Activated CD4-positive, CD25-positive, alpha-beta regulatory T cell treated with anti-CD3 and anti-CD28 coated beads, Interleukin-2, amount 50 U/mL, for 72 hours (primary cell): ENCODE data around the gene AARSD1.
"Not testable (repeated sequence)": the region's sequence is repeated elsewhere in the genome, so short reads cannot be mapped to it uniquely, and the experiment has no call there.

Source experiments
- DNase-seq: peaks from one replicate; pipeline ENCODE4 v3.0.0; 2021

AARSD1 gene

DNA sequence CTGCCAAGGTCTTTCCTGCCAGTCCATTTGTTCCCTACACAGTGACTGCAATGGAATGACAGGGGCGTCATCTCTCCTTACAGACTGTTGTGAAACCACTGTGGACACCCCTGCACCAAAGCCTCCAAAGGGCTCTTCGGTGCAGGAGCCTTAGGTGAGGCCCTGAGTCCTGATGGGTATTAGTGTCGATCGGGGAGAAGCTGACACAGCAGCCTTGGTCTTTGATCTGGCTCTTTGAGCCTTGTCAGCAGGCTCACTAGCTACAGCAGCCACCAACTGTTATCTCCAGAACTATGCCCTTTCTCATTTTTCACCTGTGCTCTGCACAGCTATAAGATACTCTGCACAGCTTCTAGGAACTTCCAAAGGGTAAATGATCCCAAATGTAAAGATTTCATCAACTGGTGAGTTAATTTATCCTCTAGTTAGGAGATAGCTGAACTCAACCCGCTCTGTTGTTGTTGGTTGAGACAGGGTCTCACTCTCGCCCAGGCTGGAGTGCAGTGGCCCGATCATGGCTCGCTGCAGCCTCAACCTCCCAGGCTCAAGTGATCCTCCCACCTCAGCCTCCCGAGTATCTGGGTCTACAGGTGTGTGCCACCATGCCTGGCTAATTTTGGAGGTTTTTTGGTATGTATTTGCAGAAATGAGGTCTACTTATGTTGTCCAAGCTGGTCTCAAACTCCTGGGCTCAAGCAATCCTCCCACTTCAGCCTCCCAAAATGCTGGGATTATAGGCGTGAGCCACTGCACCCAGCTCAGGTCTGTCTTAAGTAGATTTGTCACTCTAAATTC, 44.0 kb downstream of the AARSD1 start:
- DNase-seq = no peak

DNA sequence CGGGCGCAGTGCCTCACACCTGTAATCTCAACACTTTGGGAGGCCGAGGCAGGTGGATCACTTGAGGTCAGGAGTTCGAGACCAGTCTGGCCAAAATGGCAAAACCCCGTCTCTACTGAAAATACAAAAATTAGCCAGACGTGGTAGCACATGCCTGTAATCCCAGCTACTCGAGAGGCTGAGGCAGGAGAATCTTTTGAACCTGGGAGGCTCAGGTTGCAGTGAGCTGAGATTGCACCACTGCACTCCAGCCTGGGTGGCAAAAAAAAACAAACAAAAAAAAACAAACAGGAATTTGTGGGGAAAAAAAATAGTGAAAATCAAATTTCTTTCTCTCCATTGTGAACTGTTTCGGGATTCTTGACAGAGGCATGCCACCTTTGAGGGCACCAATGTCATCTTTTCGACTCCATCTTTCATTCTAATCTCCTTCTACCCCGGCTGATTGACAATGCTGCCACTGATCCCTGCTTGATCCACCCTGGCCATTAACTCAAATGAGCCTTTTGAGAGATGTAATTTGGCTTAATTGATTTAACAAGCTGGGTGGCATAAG, 44.7 kb downstream of the AARSD1 start:
- DNase-seq = not testable (repeated sequence)

DNA sequence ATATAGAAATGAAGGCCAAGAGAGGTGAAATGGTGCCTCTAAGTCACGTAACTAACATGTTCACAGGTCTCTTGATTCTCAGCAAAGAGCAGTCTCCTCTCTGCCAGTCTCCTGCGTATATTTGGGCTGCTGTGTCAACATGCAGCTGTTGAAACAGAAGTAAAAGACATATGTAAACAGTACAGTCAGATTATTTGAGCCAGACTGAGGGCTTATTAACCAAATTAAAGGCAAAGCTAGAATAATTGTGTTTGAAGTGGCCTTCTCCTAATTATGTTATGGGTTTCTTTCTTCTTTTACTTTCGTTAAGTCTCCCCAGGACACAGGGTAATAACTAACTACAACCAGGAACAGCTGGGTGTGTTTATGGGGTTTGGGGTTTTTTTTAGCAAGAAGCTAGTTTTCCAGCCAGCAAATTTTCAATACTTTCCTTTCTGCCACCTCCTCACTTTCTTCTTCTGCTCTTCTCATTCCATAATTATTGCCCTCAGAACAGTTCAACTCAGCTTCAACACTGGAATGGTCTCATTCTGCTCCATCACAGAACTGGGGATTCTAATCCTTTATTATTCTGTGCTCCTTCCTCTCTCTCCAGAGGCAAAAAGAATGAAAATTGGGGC, 45.2 kb downstream of the AARSD1 start:
- DNase-seq = no peak

DNA sequence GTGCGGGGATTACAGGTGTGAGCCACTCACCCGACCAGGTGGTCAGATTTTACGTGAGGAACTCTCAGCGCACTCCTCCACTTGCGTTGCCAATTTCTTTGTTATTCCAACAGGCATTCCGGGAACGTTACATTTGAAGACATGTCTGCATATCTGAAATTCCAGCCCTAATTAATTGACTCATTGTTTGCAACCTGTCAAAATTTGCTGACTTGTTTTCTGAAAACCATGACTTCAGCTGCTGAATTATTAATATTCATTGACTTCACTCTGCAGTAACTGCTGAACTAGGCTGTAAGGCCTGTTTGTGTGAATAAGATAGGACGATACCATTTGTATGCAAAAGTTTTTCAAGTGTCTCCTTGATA, 47.0 kb downstream of the AARSD1 start:
- no peak for DNase-seq

GRCh38 chr17:42916388-42917235, 47.6 kb downstream of the AARSD1 start:
- not testable (repeated sequence) for DNase-seq

DNA sequence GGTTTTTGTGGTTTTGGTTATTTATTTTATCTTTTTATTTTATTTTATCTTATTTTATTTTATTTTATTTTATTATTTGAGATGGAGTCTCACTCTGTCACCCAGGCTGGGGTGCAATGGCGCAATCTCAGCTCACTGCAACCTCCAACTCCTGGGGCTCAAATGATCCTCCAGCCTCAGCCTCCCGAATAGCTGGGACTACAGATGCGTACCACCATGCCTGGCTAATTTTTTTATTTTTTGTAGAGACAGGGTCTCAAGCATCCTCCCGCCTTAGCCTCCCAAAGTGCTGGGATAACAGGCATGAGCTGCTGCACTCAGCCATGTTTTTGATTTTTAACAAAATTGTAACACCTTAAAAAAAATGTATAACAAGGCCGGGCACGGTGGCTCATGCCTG, 49.0 kb downstream of the AARSD1 start:
- not testable (repeated sequence) for DNase-seq

GRCh38 chr17:42913981-42914617, 50.2 kb downstream of the AARSD1 start:
- DNase-seq = no peak

- DNase-seq = no peak
Measured at GRCh38 chr17:42913522-42913921, 50.7 kb downstream of the AARSD1 start.

DNA sequence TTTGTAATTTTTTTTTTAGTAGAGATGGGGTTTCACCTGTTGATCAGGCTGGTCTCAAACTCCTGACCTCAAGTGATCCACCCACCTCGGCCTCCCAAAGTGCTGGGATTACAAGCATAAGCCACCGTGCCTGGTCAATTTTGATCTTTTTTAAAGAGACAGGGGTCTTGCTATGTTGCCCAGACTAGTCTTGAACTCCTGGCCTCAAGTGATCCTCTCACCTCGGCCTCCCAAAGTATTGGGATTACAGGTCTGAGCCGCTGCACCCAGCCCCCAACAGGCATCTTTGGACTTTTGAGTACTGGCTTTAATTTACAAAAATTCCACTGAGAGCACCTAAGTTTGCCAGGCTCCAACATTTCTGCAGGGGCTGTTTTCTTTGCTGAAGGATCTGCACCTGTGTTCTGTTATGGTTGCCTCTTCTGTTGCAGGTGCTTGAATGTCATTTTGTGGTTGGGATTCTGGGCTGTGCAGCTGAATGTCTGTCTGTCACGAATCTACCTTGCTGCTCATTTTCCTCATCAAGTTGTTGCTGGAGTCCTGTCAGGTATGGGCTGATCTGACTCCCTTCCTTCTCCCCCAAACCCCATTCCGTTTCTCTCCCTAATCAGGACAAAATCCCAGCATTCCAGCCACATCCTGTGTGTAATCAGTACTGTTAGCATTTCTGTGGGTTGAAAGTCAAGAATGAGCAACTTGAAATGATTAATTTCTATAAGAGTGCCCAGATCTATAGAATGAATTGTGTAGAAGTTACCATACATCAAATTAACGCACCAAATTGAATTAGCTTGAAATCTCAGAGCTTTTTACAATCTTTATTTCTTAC, 55.2 kb downstream of the AARSD1 start:
- no peak for DNase-seq

- DNase-seq = no peak
Measured at GRCh38 chr17:42906772-42907446, 57.3 kb downstream of the AARSD1 start.

- DNase-seq = no peak
Measured at GRCh38 chr17:42904110-42904469, 60.2 kb downstream of the AARSD1 start.

- DNase-seq = no peak
Measured at GRCh38 chr17:42901535-42902229, 62.6 kb downstream of the AARSD1 start.
